ENCODE results near the gene BPHL.

- TF ChIP-seq EP300 (IDR thresholded peaks at IDR 0.05) (no peak), ZNF302 (CRISPR knock-in tag; IDR thresholded peaks at IDR 0.05) (no peak), POLR2A (IDR thresholded peaks at IDR 0.05; ENCODE audit: low read length) (no peak), SMC3 (IDR thresholded peaks at IDR 0.05) (no peak), CTCF (IDR thresholded peaks at IDR 0.05) (no peak), RNF2 (IDR thresholded peaks at IDR 0.05; ENCODE audit: borderline replicate concordance, low read depth) (no peak), BCL3 (IDR thresholded peaks at IDR 0.05) (no peak), POLR2AphosphoS2 (conservative IDR thresholded peaks at IDR 0.05; ENCODE audit: low read length) (no peak), CEBPB (IDR thresholded peaks at IDR 0.05) (no peak), MAZ (IDR thresholded peaks at IDR 0.05; ENCODE audit: borderline replicate concordance, low read depth, low read length) (no peak), KDM1A (IDR thresholded peaks at IDR 0.05; ENCODE audit: low read depth) (no peak), USF2 (IDR thresholded peaks at IDR 0.05) (no peak)
Observed at GRCh38 chr6:3128356-3129108, 10.0 kb downstream of the BPHL start.

Measured in A549 (cell line).